HG03439 (cell line): ENCODE results near the gene CAMKMT.

Source experiments
- ATAC-seq: cut with Tn5 transposase; IDR thresholded peaks from one replicate; pipeline ENCODE4 v1.9.1; 2021; ENCODE audit warnings: mild to moderate bottlenecking, moderate library complexity; ENCODE audit not compliant: unreplicated experiment

Gene CAMKMT

DNA sequence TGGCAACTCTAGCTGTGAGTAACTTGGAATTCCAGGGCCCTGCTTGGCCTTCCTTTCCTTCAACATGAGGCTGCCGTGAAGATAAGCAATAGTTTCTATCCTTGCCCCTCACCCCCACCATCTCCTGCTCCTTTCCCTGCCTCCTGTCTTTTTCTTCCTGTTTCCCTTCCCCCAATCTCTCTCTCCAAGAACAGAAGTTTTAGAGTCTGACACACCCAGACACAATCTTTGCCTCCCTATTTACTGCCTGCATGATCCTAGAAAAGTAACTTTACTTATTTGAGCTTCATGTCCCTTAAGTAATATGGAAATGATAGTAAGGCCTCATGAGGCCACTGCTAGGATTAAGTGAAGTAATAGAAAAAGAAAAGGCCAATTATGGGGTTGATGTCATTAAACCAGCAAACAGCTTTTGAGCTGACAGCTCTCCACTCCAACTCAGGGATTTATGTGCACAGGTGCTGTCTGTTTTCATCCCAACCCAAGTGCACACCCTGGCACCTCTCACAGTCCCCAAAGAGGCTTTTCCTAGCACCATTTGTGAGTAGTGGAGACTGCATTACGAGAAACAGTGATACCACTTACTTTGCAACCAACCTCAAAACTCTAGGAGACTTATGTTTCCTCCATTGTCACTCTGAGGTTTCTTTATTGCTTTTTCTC, 456.1 kb downstream of the CAMKMT start:
- no peak for ATAC-seq

DNA sequence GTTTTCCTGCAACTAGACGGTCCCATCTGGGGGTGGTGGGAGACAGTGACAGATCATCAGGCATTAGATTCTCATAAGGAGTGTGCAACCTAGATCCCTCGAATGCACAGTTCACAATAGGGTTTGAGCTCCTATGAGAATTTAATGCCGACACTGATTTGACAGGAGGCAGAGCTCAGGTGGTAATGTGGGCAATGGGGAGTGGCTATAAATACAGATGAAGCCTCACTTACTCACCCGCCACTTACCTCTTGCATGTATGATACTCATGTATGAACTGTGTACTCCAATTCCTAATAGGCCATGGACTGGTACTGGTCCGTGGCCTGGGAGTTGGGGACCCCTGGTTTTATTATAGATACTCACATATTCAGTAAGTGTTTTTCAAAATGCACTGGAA, 457.3 kb downstream of the CAMKMT start:
- no peak for ATAC-seq

DNA sequence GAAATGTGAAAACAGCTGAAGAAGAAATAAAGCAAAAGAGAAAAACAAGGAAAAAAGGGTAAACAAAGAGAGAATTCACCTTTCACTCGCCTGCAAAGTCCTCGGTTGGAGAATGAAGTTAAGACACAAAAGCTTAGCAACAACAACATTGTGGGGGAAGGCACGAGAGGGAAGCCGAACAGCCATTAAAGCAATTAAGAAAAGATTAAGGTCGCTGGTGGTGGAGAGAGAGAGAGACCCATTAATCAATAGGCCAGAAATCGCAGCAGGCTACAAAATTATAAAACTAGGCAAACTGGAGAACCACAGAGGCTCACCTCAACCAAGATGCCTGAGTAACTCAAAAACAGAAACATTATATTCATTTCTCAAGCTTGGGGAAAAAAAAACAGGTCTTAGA, 459.8 kb downstream of the CAMKMT start:
- ATAC-seq, result no peak

DNA sequence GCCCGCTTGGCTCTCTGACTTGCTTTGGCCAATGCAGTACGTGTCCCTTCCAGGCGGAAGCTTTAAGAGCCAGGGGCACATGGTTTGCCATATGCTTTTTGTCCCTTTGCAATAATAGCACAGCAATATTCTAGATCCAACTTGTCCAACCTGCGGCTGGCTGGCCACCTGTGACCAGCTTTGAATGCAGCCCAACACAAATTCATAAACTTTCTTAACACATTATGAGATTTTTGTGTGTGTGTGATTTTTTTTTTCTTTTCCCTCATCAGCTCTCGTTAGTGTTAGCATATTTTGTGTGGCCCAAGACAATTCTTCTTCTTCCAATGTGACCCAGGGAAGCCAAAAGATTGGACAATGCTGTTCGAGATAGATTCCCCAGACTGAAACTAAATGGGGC, 460.4 kb downstream of the CAMKMT start:
- no peak for ATAC-seq
